Measurements from ENCODE around the gene G6PC3.
"Not testable (repeated sequence)": the region's sequence is repeated elsewhere in the genome, so short reads cannot be mapped to it uniquely, and the experiment has no call there.

The G6PC3 gene

GRCh38 chr17:44110011-44110686, 39.6 kb downstream of the G6PC3 start:
- no peak for DNase-seq

DNA sequence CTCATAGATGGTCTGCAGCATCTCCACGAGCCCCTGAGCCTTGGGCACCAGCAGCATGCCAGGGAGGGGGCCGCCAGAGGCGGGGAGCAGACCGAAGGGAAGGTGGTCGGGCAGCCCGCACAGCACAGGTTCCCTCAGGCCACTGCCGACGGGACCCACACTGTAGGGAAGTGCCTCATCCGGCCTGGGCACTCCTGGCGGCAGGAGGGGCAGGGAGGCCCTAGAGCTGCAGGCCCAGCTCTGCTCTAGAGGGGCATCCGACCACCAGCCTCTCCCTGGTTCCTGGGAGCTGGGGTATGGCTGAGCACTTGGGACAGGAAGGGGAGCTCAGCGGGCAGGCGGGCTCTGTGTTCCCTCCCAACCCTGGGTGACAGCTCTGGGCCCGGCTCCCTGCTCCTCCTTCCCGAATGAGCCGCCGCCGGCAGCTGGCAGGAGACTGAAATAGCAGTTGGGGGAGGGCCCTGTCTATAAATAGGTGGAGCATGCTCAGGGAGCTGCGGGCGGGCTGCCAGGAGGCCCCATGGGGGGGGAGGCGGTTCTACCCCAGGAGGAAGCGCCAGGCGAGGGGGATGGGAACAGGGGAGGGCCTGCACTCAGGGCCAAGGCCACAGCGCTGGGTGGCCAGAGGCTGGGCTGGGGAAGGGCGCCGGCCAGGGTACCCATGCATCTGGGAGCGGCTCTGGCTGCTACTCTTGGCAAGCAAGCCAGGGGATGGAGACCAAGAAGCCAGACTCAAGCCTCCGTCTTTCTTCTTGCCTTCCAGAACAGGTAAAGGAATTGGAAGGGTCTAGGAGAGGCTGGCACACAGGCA, 40.5 kb downstream of the G6PC3 start:
- peak; percentile 87 for DNase-seq

GRCh38 chr17:44111777-44112176, 41.2 kb downstream of the G6PC3 start:
- DNase-seq = no peak

- DNase-seq = no peak
Observed at GRCh38 chr17:44112284-44113280, 42.0 kb downstream of the G6PC3 start.

GRCh38 chr17:44113382-44113781, 42.8 kb downstream of the G6PC3 start:
- DNase-seq = no peak

GRCh38 chr17:44113868-44114840, 43.6 kb downstream of the G6PC3 start:
- no peak for DNase-seq

DNA sequence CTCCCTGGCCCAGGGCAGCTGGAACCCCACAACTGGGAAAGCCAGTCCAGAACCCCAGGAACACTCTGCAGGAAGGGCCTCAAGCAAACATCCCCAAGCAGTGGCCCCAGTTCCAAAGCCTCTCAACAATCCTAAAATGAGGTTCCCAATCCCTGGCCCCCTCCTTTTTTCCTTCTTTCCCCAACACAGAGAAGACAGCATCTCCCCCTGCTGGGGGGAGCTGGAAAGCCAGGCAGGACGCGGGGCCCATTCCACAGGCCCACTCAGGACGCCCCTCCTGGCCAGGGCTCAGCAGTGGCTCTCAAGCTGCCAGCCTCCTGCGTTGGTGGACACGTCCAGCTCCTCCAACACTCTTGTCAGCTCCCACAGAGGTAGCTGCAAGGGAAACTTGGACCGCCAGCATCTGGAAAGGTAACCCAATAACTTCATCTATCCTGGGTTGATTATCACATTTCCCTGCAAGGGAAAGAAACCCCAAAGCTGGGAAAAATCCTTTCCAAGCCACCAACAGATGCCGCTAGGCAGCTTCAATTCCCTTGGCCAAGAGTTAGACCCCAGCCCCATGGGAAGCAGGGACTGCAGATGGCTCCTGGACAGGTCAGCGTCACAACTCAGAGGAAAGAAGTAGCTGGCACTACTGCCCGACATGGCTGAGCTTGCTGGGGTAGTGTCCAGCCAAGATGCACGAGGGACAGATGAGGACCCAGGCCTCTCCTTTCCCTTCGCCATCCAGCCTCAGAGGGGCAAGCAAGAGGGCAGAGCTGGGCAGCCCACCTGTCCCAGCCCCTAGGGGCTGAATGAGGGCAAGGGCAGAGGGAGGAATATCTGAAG, 45.3 kb downstream of the G6PC3 start:
- DNase-seq = no peak

DNA sequence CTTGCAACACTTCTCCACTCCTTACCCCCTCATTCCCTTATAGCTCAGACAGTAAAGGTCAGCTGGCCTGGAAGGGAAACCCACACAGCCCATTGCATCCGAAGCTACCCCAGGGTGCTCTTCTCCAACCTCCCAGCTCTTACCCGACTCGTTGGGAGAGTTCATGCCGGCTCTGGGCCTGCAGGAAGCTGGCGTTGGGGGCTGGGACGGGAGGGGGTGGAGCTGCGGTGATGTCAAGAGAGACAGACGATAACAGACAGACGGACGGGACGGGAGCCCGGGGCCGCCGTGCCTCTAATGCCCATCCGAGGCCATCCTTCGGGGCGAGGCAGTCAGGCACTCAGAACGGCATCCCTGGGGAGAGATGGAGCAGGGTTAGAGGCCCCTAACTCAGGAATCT, 46.8 kb downstream of the G6PC3 start:
- DNase-seq = no peak

DNA sequence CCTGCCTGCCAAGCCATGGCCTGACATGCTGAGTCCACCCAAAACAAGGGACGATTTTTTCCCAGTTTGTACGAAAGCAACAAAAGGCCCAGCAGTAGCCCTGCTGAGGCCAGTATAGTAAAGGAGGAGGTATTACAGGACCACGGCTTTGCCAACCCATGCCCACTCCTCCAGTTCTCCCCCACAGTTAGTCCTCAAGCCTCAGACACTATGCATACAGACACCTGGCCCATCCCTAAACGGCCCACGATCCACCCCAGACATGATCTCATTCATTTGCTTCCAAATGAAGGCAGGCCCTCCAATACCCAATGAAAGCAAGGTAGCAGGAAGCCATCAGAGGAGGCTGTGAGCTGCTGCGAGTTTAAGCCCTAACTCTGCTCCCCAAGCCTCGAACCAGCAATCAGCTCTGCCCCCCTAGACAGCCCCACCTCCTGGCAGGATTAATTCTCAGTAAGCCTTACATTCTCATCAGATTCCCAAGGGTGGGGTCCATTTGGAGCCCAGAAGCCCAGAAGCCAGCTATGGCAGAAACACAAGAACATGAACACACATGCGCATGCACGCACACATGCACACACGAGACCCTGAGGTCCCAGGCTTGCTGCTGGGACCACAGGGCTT, 48.0 kb downstream of the G6PC3 start:
- DNase-seq = no peak

- DNase-seq = no peak
Observed at GRCh38 chr17:44119062-44119461, 48.5 kb downstream of the G6PC3 start.

DNA sequence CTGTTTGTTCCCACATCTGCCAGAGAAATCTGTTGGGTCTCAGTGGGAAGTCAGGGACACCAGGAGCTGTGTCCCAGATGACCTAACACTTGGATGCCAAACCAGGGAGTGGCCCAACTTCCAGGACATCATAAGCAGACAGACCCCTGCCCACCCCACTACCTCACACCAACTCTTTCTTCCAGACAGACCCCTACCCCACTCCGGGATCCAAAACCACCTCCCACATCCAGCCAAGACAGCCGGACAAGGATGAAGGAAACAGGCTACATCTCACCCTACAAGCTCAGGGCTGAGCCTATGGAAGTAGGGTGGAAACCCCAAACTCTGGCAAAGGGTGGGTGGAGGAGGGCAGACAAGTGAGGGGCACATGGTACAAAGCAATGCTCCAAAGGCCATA, 49.3 kb downstream of the G6PC3 start:
- DNase-seq = no peak

DNA sequence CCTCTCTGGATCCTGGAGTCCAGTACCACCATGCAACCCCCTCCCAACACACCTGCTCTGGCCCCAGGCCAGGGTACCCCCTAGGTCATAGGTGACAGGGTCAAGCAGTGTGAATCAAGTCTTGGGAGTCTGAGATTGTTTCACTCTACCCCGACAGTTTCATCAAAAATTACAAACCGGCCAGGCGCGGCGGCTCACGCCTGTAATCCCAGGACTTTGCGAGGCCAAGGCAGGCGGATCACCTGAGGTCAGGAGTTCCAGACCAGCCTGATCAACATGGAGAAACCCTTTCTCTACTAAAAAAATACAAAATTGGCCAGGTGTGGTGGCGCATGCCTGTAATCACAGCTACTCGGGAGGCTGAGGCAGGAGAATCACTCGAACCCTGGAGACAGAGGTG, 49.7 kb downstream of the G6PC3 start:
- not testable (repeated sequence) for DNase-seq

GRCh38 chr17:44120851-44121605, 50.5 kb downstream of the G6PC3 start:
- DNase-seq = no peak

DNA sequence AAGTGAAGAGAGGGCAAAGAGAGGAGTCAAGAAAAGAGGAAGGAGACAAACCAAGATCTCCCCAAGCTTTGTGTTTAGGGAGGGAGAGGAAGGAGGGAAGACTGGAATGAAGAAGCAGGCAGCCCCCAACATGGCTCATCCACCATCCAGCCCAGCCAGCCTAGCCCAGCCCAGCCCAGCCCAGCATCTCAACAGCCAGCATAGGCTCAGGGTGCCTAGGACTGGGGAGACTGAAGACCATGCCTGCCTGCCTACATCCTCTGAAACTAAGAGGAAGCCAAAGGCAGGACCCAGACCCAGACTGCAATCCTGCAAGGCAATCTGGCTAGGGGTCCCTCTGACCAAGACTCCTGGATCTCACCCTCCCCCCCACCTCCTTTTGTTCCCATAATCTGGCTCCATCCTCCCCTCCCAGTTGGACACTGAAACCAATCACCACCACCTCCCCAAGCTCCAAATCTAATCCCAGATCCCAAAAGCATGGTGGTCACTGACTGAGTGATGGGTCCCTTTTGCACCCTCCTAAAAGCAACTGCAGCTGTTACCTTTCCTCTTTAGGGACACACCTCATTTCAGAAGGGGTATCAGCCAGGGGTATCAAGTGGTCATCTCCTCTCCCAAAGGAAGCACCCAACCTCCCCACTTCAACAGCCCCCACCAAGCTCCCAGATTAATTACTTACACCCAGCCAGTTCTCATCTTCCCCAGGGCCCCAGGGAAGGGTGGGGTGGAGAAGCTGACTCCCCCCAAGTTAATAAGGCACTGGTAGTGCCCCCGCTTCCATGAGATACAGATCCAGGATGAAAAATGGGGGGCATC, 51.7 kb downstream of the G6PC3 start:
- no peak for DNase-seq

GRCh38 chr17:44122816-44123355, 52.4 kb downstream of the G6PC3 start:
- no peak for DNase-seq

- peak; percentile 84 for DNase-seq
Observed at GRCh38 chr17:44123356-44124117, 53.0 kb downstream of the G6PC3 start, which contains the start of gene HDAC5. TSS of gene HDAC5 (minus strand) at chr17:44123641. CDS start at chr17:44117515, 6,126 bp downstream.

GRCh38 chr17:44124118-44124438, 53.5 kb downstream of the G6PC3 start:
- DNase-seq = no peak
